HFF-Myc (cell line): ENCODE results near the gene YDJC.

ENCODE experiments used
- DNase-seq: peaks from one replicate; pipeline ENCODE4 v3.0.0-alpha.2; 2011; ENCODE audit warnings: low read depth; ENCODE audit errors: extremely low read depth
- H3K4me3 ChIP-seq: replicated peaks from 2 replicates; pipeline ENCODE4 v1.5.1; 2011; ENCODE audit warnings: low read depth, mild to moderate bottlenecking, control low read depth, low read length
- CTCF ChIP-seq: IDR thresholded peaks from 2 replicates; pipeline ENCODE4 v1.5.1; 2012; ENCODE audit warnings: mild to moderate bottlenecking, low read depth, low read length, control low read depth; ENCODE audit errors: missing control alignments

The YDJC gene

DNA sequence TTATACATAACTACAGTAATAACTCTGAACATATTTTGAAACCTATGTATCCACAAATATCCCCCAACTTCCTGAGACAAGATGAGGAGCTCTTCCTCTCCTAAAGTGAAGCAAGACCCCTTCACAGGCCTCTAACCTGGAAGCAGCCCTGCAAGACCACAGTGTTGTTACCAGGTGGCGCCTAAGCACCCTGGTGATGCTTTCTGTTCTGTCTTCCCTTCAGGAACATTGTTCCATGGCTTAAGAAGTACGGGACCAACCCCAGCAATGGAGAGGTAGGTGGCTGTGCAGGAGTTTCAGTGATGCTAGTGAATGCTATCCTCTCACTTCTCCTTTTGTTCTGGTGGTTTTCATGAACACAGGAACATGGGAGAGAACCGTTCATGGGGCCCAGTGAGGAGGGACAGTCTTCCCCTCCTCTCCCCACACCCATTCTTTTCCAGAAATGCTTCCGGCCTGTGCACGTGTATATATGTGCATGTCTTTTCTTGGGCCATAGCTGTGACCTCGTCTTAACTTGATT, 42.3 kb upstream of the YDJC start:
- no peak for DNase-seq
- TF ChIP-seq CTCF = no peak
- no peak overlapping the region for H3K4me3 ChIP-seq

GRCh38 chr22:21669026-21669425, 39.2 kb upstream of the YDJC start:
- no peak for TF ChIP-seq CTCF
- no peak overlapping the region for H3K4me3 ChIP-seq
- no peak for DNase-seq

- H3K4me3 ChIP-seq = peak overlapping the region; percentile 94
- no peak for TF ChIP-seq CTCF
- DNase-seq = no peak
These were observed 37.0 kb upstream of the YDJC start for GRCh38 chr22:21666786-21667185.

- DNase-seq = no peak
- no peak for TF ChIP-seq CTCF
- H3K4me3 ChIP-seq = peak overlapping the region; percentile 94
These were observed 35.4 kb upstream of the YDJC start for GRCh38 chr22:21665047-21665851.

DNA sequence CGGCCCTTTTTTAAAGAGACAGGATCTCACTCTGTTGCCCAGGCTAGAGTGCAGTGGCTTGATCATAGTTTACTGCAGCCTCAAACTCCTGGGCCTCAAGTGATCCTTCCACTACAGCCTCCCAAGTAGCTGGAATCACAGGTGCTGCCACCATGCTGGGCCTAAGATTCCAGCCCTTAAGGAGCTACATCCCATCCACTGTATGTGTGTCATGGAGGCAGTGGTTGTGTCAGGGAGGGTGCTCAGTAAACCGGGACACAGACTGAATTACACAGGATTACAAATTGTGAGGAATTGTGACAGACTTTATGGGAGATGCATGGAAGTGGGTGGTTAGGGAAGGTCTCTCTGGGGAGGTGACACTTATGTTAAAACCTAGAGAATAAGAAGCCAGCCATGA, 33.9 kb upstream of the YDJC start:
- H3K4me3 ChIP-seq = no peak overlapping the region
- no peak for DNase-seq
- TF ChIP-seq CTCF = no peak

DNA sequence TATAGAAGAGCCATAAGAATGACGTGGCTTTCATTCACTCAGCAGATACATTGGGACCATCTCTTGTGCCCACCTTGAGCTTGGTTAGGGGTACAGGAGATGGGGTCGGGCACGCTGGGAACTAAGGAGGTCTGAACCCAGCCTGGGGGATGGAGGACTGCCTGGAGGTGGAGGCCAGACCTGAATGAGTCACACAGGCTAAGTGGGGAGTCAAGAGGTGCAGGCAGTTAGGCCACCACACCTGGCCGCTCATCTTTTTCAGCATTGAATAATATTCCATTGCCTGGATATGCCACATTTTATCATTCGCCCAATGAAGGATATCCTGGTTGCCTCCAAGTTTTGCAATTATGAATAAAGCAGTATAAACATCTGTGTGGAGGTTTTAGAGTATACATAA, 32.2 kb upstream of the YDJC start:
- H3K4me3 ChIP-seq = no peak overlapping the region
- DNase-seq = no peak
- no peak for TF ChIP-seq CTCF

GRCh38 chr22:21660904-21661303, 31.1 kb upstream of the YDJC start:
- DNase-seq = no peak
- TF ChIP-seq CTCF = no peak
- H3K4me3 ChIP-seq = no peak overlapping the region
